Measurements from ENCODE around the gene CDH13. TPM values are rescaled to one million over a fixed set of nuclear protein-coding genes. Genes with fewer than 3 reads are reported as not detected.

Gene CDH13
- total RNA-seq, 2 donors from 2014 or later: not detected

DNA sequence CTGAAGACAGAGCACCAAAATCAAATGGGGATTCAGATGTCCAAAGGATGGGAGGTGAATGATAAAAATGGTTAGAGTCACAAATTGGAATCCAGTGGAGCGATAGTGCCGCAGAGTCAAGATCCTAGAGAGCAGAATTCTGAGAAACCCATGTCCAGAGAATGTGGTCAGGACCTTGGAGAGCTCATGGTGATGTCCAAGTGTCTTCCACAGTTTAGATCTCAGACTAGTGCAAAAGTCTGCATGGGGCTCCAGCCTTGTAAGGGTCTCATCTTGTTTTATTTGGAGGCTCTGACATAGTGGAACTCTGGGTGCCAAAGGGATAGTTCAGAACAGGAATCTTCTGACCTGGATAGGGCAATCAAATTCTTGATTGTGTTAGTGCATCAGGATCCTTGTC is 935.1 kb downstream of the CDH13 start:
- Mint-ChIP-seq H3K27me3 (ENCODE audit: low read depth) (no peaks in the 10 kb centered on the region), H3K9me3 (peaks cover 2 to 4% of the 10 kb centered on the region in 2 donors), H3K36me3 (ENCODE audit: insufficient read depth in 2 of 2) (no peaks in the 10 kb centered on the region), H3K4me3 (no peak overlapping the region), H3K27ac (no peak overlapping the region), H3K4me1 (ENCODE audit: low read depth) (no peaks in the 10 kb centered on the region)
- no peak for DNase-seq
- ATAC-seq (replicated peaks in 1 of 2): no peak

DNA sequence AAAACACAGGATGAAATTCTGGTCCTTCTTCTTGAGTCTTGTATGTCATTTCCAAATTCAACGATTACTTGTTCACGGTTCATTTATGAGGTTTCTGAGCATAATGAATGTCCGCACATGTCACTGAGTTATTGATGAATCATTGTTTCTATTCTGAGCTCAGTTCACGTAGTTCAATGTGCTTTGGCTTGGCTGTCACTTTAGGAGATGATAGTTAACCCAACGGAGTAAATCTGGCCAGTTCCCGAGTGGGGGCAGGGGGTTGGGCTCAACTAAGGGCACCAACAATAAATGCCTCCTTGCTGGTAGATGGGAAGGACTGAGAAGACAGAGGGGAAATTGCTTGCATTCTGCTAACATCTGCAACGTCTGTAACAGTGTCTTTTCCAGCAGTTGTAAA is 941.6 kb downstream of the CDH13 start:
- DNase-seq (no peak), ATAC-seq (replicated peaks in 1 of 2) (no peak)
- Mint-ChIP-seq H3K27ac (no peak overlapping the region), H3K27me3 (ENCODE audit: low read depth) (no peaks in the 10 kb centered on the region), H3K9me3 (peaks cover 0 to 2% of the 10 kb centered on the region in 2 donors), H3K4me3 (no peak overlapping the region), H3K4me1 (ENCODE audit: low read depth) (no peaks in the 10 kb centered on the region), H3K36me3 (ENCODE audit: insufficient read depth in 2 of 2) (no peaks in the 10 kb centered on the region)

DNA sequence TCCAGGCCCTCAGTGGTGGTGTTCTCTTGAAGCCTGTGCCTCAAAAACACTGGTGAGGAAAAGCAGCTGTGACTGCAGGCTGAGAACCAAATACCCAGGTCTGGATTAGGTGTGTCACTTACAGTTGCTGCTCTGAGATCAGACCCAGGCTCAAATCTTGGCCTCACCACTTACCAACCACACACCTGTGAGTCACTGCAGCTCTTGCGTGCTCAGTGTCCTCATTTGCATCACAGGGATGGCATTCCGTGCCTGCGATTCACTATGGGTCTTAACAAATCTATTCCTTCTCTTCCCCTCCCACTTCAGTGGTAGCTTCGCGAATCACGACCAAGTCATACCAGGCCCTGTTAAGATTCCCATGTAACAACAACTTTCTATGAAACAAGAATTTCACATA is 947.6 kb downstream of the CDH13 start:
- ATAC-seq (replicated peaks in 1 of 2) (no peak), DNase-seq (no peak)
- H3K27me3 Mint-ChIP-seq (ENCODE audit: low read depth): peaks cover 10% of the 10 kb centered on the region
- peaks cover 2 to 6% of the 10 kb centered on the region in 2 donors for H3K9me3 Mint-ChIP-seq
- no peak overlapping the region for H3K4me3 Mint-ChIP-seq
- no peaks in the 10 kb centered on the region for H3K4me1 Mint-ChIP-seq (ENCODE audit: low read depth)
- H3K36me3 Mint-ChIP-seq (ENCODE audit: insufficient read depth in 2 of 2): no peaks in the 10 kb centered on the region
- H3K27ac Mint-ChIP-seq: no peak overlapping the region

DNA sequence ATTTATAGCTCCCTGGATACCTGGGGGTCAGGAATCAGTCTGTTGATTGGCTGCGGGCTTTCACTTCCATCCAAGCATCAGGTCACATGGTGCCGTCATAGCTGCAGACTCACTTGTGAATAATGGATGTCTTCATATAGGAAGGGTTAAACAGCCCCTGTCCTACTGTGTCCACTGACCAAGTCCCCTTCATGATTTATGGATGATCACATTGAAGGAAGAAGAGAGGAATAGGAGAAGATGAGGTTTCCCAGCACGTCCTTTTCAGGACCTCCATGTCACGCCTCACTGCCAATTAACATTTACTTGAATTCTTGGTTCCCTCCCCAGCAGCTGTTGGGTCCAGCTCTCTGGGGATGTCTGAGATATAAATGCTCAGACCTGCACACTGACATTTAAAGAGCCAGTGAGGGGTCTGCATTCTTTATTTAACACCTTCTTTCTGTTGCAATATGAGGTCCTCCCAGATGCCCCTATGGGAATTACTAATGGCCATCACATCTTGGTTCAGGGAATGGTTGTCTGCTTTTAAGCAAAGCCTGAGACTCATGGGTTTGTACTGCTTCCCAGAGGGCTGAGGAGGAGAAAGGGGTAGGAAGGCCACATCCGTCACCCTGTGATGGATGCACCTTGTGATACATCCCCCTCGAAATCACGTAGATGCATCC is 950.4 kb downstream of the CDH13 start:
- Mint-ChIP-seq H3K4me1 (ENCODE audit: low read depth) (no peaks in the 10 kb centered on the region), H3K27me3 (ENCODE audit: low read depth) (peaks cover 10% of the 10 kb centered on the region), H3K9me3 (peaks cover 2 to 6% of the 10 kb centered on the region in 2 donors), H3K27ac (no peak overlapping the region), H3K36me3 (ENCODE audit: insufficient read depth in 2 of 2) (no peaks in the 10 kb centered on the region), H3K4me3 (no peak overlapping the region)
- no peak for ATAC-seq (replicated peaks in 1 of 2)
- DNase-seq: no peak

DNA sequence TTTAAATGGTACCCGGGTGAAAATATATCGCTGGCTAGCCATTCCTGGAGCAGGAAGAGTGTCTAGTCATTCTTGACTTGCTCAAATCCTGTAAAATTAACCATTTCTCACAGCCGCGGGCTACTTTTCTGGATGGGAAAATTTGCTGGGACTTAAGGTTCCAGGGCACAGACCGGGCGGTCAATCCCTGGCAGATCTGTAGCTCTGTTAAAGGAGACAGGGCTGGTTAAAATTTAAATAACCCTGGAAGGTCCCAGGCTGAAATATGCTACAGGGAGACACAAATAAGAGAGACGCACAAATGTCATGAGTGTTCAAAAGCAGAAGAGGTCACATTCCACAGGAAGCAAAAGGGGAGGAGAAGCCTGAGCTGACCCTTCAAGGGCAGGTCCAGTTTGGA is 951.4 kb downstream of the CDH13 start:
- peaks cover 2 to 6% of the 10 kb centered on the region in 2 donors for H3K9me3 Mint-ChIP-seq
- no peaks in the 10 kb centered on the region for H3K36me3 Mint-ChIP-seq (ENCODE audit: insufficient read depth in 2 of 2)
- no peaks in the 10 kb centered on the region for H3K4me1 Mint-ChIP-seq (ENCODE audit: low read depth)
- DNase-seq (no peak), ATAC-seq (replicated peaks in 1 of 2) (no peak)
- peaks cover 10% of the 10 kb centered on the region for H3K27me3 Mint-ChIP-seq (ENCODE audit: low read depth)
- no peak overlapping the region for H3K27ac Mint-ChIP-seq
- no peak overlapping the region for H3K4me3 Mint-ChIP-seq

DNA sequence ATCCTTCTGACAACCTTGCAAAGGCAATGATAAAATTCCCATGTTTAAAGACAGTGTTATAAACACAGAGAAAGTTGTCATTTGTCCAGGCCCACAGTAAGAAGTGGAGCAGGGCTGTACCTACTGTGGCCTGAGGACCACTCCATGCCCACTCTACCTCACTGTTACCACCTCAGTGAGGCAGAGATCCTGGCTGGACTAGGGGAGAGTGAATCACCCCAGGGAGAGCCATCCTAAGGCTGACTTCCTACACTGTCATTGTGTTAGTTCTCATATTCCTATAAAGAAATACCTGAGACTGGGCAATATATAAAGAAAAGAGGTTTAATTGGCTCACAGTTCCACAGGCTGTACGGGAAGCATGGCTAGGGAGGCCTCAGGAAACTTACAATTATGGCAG is 952.3 kb downstream of the CDH13 start:
- Mint-ChIP-seq H3K36me3 (ENCODE audit: insufficient read depth in 2 of 2) (no peaks in the 10 kb centered on the region), H3K27ac (no peak overlapping the region), H3K4me3 (no peak overlapping the region), H3K27me3 (ENCODE audit: low read depth) (peaks cover 10% of the 10 kb centered on the region), H3K9me3 (peaks cover 2 to 6% of the 10 kb centered on the region in 2 donors), H3K4me1 (ENCODE audit: low read depth) (no peaks in the 10 kb centered on the region)
- no peak for ATAC-seq (replicated peaks in 1 of 2)
- no peak for DNase-seq

DNA sequence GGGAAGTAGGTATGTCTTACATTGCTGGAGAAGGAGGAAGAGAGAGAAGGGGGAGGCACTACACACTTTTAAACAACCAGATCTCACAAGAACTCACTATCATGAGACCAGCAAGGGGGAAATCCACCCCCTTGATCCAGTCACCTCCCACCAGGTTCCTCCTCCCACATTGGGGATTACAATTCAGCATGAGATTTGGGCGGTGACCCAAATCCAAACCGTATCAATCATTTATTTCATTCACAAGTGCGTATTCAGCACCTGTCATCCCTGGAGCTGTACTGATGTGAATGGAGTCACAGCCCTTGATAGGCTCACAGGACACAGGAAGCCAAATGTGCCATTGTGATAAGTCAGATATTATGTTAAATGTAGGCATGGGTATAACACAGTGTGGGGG is 952.7 kb downstream of the CDH13 start:
- no peaks in the 10 kb centered on the region for H3K36me3 Mint-ChIP-seq (ENCODE audit: insufficient read depth in 2 of 2)
- peaks cover 2 to 6% of the 10 kb centered on the region in 2 donors for H3K9me3 Mint-ChIP-seq
- no peak overlapping the region for H3K4me3 Mint-ChIP-seq
- no peak for DNase-seq
- no peak overlapping the region for H3K27ac Mint-ChIP-seq
- H3K4me1 Mint-ChIP-seq (ENCODE audit: low read depth): no peaks in the 10 kb centered on the region
- no peak for ATAC-seq (replicated peaks in 1 of 2)
- peaks cover 10% of the 10 kb centered on the region for H3K27me3 Mint-ChIP-seq (ENCODE audit: low read depth)

DNA sequence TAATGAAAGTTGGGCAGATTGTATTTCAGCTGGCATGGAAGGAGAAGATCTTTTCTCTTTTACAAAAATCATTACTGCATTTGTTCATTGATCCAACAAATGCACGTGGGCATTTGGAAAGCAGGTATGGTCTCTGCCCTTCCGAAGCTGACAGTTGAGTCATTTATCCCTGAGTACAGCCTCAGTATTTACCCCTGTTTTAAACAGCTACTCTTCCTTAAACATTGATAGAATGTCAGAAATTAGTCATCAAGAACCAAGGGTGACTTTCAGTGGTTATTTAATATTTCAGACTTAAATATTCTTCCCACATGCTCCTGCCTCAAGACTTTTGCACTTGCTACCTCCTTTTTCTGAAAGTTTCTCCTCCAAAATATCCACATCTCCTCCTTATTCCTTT is 954.3 kb downstream of the CDH13 start:
- Mint-ChIP-seq H3K27me3 (ENCODE audit: low read depth) (peaks cover 10% of the 10 kb centered on the region), H3K4me1 (ENCODE audit: low read depth) (no peaks in the 10 kb centered on the region), H3K27ac (no peak overlapping the region), H3K36me3 (ENCODE audit: insufficient read depth in 2 of 2) (no peaks in the 10 kb centered on the region), H3K9me3 (peaks cover 1 to 3% of the 10 kb centered on the region in 2 donors), H3K4me3 (no peak overlapping the region)
- DNase-seq: no peak
- no peak for ATAC-seq (replicated peaks in 1 of 2)

DNA sequence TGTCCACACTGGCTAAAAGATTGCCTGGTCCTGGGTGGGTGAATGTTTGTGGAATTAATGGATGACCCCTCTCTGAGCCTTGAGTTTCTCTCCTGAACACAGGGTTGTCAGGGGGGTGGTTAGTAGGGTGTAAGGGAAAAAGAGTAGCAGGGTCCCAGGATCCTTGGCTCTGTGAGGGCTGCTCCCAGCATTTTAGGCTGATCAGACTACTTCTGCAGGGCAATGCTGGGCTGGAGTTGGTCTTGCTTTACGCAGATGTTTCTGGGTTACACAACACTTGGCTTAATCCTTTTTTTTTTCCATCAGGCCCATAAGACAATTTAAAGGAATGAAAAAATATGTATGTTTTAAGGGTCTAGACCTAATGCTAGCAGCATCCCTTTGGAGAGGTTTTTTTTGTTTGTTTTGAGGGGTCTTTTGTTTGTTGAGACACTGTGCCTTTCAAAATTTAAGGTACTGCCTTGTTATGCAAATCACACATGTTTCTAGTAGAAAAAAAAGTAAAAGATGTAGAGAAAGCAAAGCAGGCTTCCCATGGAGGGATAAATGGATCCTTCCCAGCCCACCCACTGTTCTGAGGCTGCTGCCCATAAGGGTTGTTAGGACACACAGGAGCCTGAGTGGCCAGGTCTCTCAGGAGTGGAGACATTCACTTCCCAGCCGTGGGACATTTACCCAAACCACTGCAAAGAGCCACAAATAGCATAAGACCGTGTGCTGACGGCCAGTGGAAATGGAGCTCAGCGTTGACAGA is 955.4 kb downstream of the CDH13 start:
- peaks cover 10% of the 10 kb centered on the region for H3K27me3 Mint-ChIP-seq (ENCODE audit: low read depth)
- H3K4me1 Mint-ChIP-seq (ENCODE audit: low read depth): no peaks in the 10 kb centered on the region
- H3K4me3 Mint-ChIP-seq: no peak overlapping the region
- H3K9me3 Mint-ChIP-seq: no peaks in the 10 kb centered on the region
- DNase-seq (no peak), ATAC-seq (replicated peaks in 1 of 2) (no peak)
- H3K27ac Mint-ChIP-seq: no peak overlapping the region
- no peaks in the 10 kb centered on the region for H3K36me3 Mint-ChIP-seq (ENCODE audit: insufficient read depth in 2 of 2)

DNA sequence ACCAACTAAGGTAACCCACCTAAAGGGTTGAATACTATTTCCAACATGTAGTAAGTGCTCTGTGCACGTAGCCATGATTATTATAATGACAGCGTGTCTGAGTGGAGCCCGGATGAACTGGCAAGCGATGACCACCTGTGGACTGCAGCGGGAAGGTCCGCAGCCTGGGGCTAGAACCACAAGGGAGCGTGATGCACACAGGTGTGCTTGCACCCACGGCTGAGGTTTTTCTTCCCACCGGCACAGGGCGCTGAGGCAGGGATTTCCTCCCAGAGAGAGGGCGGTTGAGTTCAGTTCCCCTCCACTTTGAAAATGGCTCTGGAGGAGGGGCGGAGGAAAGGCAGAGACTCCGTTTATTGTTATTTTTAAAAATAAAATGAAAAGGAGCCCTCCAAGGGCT is 959.3 kb downstream of the CDH13 start:
- H3K9me3 Mint-ChIP-seq: peaks cover 0 to 2% of the 10 kb centered on the region in 2 donors
- no peaks in the 10 kb centered on the region for H3K4me1 Mint-ChIP-seq (ENCODE audit: low read depth)
- no peak overlapping the region for H3K27ac Mint-ChIP-seq
- no peaks in the 10 kb centered on the region for H3K36me3 Mint-ChIP-seq (ENCODE audit: insufficient read depth in 2 of 2)
- H3K27me3 Mint-ChIP-seq (ENCODE audit: low read depth): no peaks in the 10 kb centered on the region
- no peak for DNase-seq
- no peak for ATAC-seq (replicated peaks in 1 of 2)
- H3K4me3 Mint-ChIP-seq: no peak overlapping the region

DNA sequence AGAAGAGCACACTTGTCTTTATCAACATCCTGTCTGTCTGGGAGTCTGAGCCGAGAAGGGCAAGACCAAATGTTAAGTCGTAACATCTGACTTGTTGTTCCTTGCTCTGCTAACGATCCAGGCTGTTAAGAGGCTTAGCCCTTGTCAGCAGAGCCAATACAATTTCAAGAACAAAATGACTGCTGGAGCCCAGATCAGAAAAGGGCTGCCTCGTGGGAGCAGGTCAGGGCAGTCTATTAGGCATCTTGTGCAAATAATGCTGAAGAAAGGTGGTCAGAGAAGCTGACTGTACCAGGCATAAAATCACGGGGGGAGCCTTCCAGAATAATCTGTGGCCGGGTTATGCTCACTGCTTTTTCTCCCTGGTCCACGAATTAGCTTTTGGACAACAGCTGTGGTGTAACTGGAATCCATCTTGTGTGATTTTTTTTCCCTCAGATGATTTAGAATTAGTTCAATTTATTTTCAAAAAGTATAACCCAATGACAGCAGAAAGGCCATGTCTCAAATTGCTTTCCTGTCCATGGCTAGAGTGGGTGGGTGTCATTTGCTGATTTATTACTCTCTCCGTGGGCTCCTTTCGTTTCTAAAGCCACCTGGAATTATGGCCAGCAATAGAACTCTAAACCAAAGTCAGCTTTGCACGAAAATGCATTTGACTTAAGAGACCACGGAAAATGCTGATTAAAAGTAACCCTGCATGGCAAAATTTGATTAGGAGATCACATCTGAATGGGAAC is 959.9 kb downstream of the CDH13 start:
- H3K4me1 Mint-ChIP-seq (ENCODE audit: low read depth): no peaks in the 10 kb centered on the region
- DNase-seq: no peak
- H3K27ac Mint-ChIP-seq: no peak overlapping the region
- no peaks in the 10 kb centered on the region for H3K36me3 Mint-ChIP-seq (ENCODE audit: insufficient read depth in 2 of 2)
- peaks cover 0 to 2% of the 10 kb centered on the region in 2 donors for H3K9me3 Mint-ChIP-seq
- no peak overlapping the region for H3K4me3 Mint-ChIP-seq
- no peaks in the 10 kb centered on the region for H3K27me3 Mint-ChIP-seq (ENCODE audit: low read depth)
- no peak for ATAC-seq (replicated peaks in 1 of 2)

DNA sequence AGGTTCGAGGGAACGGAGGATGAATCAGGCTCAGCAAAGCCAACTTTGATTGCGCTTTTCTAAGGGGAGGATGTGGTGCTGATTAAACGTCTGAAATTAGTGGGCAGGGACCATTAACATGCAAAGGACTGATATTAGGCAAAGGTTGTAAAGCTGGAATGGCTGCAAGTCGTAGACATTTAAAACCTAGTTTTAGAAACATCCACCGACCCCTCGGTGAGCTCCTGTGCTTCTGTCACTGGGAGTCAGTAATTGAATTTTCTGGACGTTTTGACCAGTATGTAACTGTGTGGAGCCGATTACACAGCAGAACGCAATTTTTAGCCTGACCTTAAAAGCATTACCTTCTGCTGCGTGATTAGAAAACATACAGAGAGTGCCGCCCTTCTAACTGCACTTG is 960.4 kb downstream of the CDH13 start:
- H3K27me3 Mint-ChIP-seq (ENCODE audit: low read depth): no peaks in the 10 kb centered on the region
- DNase-seq (no peak), ATAC-seq (replicated peaks in 1 of 2) (no peak)
- no peak overlapping the region for H3K4me3 Mint-ChIP-seq
- H3K36me3 Mint-ChIP-seq (ENCODE audit: insufficient read depth in 2 of 2): no peaks in the 10 kb centered on the region
- H3K27ac Mint-ChIP-seq: no peak overlapping the region
- peaks cover 0 to 2% of the 10 kb centered on the region in 2 donors for H3K9me3 Mint-ChIP-seq
- no peaks in the 10 kb centered on the region for H3K4me1 Mint-ChIP-seq (ENCODE audit: low read depth)

DNA sequence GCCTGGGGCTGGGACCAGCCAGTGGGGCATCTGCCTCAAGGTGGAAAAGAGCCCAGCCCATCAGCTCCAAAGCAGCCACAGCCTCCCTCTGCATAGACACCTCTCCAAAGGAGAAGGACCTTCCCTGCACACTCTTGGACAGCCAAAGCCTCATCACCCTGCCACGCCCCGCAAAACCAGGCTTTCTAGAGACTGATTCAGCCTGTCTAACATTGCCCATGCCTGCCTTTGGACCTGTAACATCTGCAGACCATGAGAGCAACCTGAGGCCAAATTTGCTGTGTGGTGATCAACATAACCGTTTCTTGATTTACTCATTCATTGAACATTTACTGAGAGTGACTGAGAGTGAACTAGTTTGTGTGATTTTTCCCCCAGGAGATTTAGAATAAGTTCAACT is 961.3 kb downstream of the CDH13 start:
- Mint-ChIP-seq H3K27ac (no peak overlapping the region), H3K27me3 (ENCODE audit: low read depth) (no peaks in the 10 kb centered on the region), H3K9me3 (peaks cover 0 to 2% of the 10 kb centered on the region in 2 donors), H3K36me3 (ENCODE audit: insufficient read depth in 2 of 2) (no peaks in the 10 kb centered on the region), H3K4me1 (ENCODE audit: low read depth) (no peaks in the 10 kb centered on the region), H3K4me3 (no peak overlapping the region)
- no peak for ATAC-seq (replicated peaks in 1 of 2)
- DNase-seq: no peak

Data from activated T-cell treated with anti-CD3 and anti-CD28 coated beads, Interleukin-2, amount 50 U/mL, for 72 hours (primary cell).